NCI-H460 (cell line): Measurements from ENCODE around the gene TICRR. TPM values are rescaled to one million over a fixed set of nuclear protein-coding genes. Genes with fewer than 3 reads are reported as not detected.

ENCODE experiments used
- DNase-seq: peaks from one replicate; pipeline ENCODE4 v3.0.0-alpha.2; 2016; ENCODE audit warnings: low read depth; ENCODE audit errors: extremely low read depth
- total RNA-seq: library from RNA; depleted of rRNA; stranded (reverse); fragments of >200 nt; shearing (Covaris generic); gene quantifications from 2 replicates; pipeline ENCODE4 v1.2.3, GENCODE V29; 2014; rRNA removed

The TICRR gene
- total RNA-seq, 1 experiment from 2014 or later, result 5.9 TPM

DNA sequence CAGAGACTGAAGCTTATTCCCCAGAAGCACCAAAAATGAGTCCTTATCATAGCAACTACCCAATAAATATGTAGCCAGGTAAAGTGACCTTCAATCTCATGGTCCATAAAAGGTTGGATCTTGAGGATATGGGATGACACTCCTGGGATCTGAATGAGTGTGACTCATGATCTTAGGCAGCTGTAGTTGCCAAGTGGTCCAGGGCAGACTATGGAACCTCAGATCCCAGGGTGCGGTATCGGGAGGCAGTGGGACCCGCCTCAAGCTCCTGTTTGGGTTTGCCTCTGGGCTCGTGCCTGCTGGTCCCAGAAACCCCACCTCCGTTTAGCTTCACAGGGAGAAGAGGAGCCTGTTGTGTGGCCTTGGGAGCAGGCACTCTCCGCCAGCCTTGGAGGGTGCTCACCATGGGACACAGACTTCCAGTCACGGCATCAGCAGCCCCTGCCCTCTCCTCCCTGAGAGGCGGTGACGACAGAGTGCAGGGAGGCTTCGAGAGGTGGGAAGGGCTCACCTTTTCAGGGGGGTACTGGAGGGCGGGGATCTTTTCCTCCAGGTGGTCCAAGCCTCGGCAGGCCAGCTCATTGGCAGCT, 95.8 kb downstream of the TICRR start:
- no peak for DNase-seq

DNA sequence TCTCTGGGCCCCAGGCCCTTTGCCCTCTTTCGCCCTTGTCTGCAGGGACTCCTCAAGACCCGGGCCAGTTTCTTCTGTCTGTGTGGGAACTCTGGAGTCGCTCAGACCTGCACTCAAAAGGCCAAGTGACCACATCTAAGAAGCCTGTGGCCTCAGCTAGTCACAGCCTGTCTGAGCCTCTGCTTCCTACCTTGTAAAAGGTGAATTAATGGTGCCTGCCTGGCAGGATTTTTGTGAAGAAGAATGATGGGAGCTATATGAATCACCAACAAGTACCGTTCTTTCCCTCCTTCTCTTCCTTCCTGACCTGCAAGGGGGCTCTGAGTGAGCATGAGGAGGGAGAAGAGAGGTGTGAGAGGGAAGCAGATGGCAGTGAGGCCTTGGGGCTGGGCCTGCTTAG, 96.4 kb downstream of the TICRR start:
- no peak for DNase-seq

DNA sequence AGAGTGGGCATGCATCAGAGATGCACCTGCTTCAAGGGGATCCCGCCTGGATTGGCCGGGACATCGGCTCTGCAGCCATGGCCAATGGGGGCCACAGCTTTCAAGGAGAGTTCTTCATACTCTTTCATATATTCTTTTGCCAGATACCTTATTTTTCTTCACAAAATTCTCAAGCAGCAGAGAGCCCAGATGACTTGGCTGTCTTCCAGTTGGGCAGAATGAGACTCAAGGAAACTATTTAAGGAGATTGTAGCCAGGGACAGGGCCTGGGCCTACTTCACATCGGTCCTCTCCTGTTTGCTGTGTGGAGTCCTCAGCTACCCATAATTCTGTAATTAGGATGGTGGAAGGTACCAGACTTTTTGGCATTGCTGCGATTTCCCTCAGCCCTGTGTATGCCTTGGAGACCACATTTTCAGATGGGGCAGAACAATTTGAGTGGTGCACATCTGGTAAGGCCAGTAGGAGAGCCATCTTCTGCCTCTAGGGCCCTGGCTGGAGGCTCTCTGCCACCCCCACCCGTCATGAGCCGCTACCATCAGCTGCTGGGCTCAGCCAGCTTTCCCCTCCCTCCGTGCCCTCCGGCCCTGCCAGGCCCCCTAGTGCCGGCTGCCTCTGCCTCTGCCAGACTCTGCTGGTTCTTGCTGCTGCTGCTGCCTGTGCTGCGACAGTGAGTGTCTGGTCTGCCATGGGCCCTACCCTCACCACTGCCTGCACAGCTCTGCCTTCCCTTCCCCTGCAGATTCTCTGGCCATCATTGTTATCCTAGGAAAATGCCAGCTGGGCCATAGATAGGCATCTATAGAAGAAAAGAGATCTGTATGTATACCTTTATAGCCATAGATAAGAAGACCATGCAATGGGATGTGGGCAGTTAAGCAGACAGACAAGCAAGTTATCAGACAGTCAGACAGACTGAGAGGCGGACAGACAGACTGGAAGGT, 97.2 kb downstream of the TICRR start:
- DNase-seq, result no peak

DNA sequence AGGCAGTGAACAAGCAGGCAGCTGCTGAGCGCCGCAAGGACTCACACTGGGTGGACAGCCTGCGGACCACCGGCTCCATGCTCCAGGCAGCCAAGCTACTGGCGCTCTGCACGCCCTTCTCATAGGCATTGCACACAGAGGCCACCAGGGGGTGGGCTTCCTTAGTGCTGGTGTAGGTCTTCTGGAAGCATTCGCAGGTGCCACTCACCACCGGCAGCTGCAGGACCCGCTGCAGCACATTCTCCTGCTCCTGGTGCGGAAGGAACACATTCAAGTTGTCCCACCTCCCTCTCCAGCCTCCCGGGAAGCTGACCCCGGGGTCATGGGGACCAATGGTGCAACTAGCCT, 97.9 kb downstream of the TICRR start:
- DNase-seq, result no peak

DNA sequence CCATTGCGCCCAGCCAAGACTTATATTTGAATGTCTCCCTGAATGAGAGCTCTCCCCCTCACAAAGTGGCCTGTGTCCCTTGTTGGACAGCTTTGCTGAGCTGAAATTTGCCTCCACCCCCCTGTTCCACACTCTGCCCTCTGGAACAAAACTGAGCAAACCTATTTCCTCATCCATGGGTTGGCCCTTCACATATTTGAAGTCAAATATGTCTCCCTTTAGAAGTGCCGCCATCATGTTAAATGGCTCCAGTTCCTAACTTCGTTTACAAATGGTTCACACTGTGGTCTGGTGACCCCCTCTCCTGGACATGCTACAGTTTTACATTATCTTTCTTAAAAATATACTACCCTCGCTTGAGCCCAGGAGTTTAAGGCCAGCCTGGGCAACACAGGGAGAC, 99.3 kb downstream of the TICRR start:
- no peak for DNase-seq

DNA sequence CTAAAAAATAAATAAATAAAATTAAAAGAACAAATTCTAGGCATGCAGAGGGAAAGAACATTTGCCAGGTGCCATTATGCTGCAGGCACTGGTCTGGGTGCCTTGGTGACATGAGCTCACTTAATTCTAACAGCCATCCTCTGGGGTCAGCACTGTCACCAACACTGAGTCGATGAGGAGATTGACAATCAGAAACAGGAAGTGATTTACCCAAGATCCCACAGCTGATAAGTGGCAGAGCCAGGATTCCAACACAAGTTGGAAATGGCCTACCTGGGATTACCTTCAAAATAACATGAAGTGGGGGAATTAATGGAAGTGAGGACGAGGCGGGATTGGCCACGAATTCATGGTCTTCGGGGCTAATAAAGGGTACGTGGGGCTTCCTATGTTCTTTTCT, 100.3 kb downstream of the TICRR start:
- no peak for DNase-seq

DNA sequence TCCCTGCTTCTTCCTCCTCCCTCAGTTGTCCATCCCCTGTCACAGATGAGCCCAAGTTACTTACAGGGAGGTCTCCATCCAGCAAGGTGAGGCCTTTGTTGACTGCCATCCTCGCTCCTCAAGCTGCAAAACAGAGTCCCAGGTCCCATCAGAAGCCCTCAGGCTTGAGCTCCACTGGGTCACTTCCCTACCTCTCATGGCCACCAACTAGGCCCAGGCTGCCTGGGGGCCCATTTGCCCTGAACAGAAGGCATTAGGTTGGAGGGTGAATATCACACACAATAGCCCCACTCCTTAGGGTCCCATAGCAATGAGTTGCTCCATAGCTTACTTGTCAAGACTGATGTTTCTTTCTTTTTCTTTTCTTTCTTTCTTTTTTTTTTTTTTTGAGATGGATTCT, 102.1 kb downstream of the TICRR start:
- DNase-seq, result no peak

Other genes starting within 250 kb of the TICRR start
- 30.5 and 38.8 TPM in 2 replicates for gene POLG, start 240.6 kb upstream of the TICRR start, total RNA-seq
- 0.59 and 0.78 TPM in 2 replicates for gene RHCG, start 78.9 kb upstream of the TICRR start, total RNA-seq
- 1.9 and 2.6 TPM in 2 replicates for gene KIF7, start 80.0 kb downstream of the TICRR start, total RNA-seq
- 0.40 and 0.52 TPM in 2 replicates for gene PLIN1, start 103.9 kb downstream of the TICRR start, total RNA-seq
- gene PEX11A, start 115.3 kb downstream of the TICRR start, total RNA-seq, result 8.0 and 8.4 TPM in 2 replicates
- 0.17 and 0.30 TPM in 2 replicates for gene WDR93, start 115.3 kb downstream of the TICRR start, total RNA-seq
- 3.1 TPM in 2 replicates for gene MESP1, start 175.8 kb downstream of the TICRR start, total RNA-seq
- not detected in 2 replicates for gene MESP2, start 200.9 kb downstream of the TICRR start, total RNA-seq
- 0.45 TPM in 1 of 2 replicates, not detected in the other for gene ANPEP, start 239.4 kb downstream of the TICRR start, total RNA-seq